HepG2 (cell line): ENCODE data around the gene GLRX2.

Experiments
- EED ChIP-seq: sonication (generic); formaldehyde crosslinking; IDR thresholded peaks from 2 replicates; pipeline ENCODE4 v1.5.0; 2020; ENCODE audit warnings: mild to moderate bottlenecking, missing genetic modification reagents
- KDM1A ChIP-seq: IDR thresholded peaks from 2 replicates; pipeline ENCODE4 v1.6.1; 2016; ENCODE audit warnings: missing compliant biosample characterization

GRCh38 chr1:193077991-193078390, 27.2 kb downstream of the GLRX2 start:
- TF ChIP-seq EED (CRISPR knock-in tag) (no peak), KDM1A (no peak)
